Amniotic stem cell (primary cell): ENCODE results near the gene SYT15B.
"Not testable (repeated sequence)": the region's sequence is repeated elsewhere in the genome, so short reads cannot be mapped to it uniquely, and the experiment has no call there.

Source experiments
- DNase-seq: peaks from one replicate; lab custom pipeline; 2025; lab: John Stamatoyannopoulos, UW

SYT15B gene

DNA sequence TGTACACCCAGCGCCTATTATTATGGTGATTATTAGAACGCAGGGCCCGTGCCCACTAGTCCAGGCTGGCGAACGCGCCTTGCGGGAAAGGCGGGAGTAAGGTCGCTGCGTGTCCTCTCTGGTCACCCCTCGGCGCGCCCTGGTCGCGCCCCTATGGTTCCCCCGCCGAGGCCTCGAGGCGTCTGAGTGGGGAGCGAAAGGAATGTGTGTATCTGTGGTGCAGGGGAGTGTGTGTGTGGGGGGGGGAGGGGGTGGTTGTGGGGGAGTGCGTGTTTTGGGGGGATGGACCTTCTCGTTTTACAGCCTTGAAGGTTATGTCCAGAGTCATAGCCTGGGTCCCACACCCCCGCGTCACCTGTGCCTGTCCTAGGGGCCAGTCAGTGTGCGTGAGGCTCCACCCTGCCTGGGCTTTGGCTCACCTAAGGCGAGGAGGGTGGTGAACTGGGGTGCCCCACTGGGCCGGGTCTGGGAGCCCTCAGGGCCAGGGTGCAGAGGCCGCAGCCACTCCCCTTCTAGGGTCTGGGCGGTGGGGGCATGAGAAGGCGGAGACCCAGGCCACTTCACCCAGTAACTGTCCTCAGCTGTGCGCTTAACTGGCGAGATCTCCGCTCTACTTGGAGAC is at the start of gene SYT15B:
Gene SYT15B (minus strand): TSS at position 39 of the 622 bp plus-strand sequence. CDS start 952 bp downstream, outside the sequence.
- DNase-seq, result not testable (repeated sequence)

DNA sequence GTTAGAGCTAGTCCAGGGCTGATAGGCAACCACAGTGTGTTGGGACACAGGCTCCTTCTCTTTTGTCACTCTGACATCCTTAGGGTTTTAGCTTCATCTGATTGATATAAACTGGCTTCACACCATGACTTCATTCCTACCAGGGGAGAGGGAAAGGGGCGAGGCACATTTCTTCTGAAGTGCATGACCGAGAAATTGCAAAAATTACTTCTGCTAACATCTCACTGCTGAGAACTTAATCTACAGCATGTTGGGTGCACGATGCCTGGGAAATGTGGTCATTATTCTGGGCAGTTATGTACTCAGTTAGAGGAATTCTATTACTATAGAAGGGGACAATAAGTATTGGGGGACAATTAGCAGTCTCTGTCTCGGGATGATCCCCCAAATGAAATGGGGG is 16.2 kb upstream of the SYT15B start:
- not testable (repeated sequence) for DNase-seq

DNA sequence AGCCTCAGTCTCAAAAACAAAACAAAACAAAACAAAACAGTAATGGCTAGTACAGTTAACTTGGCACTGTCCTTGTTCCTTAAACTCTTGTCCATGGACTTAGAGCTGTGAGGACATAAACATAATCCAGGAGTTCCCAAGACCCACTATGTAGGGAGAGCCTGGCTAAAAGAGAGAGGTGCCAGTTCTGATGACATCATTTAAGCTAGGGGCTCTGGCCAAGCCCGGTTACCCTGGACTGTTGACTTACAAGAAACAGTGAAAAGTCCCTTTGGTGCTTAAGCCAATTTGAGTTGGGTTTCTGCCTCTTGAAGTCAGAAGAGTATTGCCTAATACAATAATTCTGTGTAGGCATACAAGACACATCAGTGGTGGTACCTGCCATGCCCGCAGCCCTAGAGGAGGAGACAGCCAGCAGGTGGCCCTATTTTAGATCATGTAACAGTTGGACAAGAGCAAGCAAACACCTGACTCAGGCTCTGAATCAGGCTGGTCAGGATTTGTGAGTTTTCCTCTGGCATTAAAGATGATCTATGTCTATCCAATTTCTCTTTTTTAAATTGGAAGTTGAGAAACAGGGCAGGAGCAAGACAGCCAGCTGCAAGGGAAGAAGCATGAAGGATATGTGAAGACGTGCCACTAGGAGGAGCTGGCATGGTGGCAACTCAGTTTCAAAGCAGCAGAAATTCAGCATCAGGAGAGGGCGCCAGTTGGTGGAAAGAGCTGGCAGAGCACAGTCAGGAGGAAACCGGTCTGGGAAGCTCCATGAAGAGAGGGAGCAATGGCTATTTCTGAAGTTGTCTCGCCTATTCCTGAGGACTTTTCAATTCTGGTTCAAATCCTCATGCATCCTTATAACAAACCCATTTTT is 12.2 kb upstream of the SYT15B start:
- DNase-seq, result not testable (repeated sequence)

DNA sequence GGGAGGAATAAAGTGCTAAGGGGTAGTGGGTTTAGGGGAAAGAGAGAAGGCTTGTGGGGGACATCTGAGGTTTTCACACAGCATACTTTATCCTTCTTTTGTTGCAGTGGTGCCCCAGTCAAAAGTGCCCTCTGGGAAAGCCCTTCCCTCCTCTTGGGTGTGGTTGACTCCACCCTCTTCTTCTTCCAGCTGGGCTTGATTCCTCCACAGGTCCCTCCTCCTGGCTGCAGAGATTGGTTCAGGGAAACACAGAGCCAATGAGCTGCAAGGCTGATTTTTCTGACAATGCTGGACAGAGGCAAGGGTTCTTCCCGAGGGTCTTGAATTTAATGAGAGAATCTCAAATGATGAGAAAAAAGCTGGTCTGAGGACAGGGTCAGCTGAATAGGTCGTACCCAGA is 7.4 kb upstream of the SYT15B start:
- DNase-seq, result not testable (repeated sequence)

DNA sequence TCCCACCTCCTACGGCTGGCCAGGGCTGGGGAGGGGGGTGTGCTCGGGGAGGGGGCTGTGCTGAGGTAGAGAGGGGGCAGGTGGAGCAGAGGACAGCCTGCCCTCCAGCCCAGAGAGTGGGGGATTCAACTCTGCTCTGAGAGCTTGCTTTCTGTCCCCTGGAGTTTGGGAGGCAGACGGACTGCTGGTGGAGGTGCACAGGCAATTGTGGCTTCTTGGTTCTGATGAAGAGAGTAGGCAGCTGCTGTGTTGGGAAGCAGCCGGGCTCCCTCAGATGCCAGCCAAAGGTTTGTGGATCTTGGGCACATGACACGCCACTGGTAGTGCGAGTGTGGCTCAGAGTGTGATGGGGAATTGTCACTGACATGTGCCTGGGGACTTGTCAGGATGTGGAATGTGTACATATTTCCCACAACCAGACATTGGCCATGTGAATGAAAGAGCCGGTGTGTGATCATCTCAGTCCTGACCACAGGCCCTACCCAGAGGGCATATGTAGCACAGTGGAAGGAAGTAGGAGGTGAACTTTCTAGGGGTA is 5.3 kb upstream of the SYT15B start:
- DNase-seq, result not testable (repeated sequence)

DNA sequence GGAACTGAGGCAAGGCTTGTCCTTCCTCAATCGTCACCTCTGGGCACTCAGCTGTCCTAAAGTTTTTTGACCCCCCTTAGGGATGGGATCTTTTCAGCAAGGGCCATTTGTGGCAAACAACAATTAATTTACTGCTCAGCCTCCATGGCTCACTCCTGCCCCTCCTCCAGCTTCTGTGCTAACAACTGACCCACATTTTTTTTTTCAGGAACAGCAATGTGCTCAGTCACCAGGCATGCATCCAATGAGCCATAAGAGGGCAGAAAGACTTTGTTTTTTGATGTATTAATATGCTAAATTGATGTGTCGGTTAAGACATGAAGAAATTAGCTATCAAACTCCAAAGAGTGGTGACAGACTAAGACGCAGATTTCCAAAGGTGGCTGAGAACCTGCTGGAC is 4.7 kb upstream of the SYT15B start:
- not testable (repeated sequence) for DNase-seq

DNA sequence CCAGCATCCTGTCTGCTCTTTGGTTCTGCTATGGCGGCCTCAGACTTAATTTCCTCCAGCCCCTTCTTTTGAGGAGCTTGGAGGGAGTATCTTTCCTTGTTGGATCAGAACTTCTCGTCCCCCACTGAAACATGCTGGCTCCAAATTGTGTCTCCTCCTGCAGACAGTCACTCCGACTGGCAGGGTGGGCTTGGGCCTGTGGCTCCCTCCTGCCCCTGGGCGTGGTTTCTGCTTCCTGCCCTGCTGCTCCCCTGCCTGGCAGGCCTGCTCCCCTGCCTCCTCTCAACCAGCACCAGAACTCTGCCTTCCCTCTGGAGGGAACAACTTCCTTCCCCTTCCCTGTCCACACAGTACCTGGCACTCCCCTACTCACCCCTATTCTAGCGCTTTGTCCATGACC is 3.8 kb upstream of the SYT15B start:
- not testable (repeated sequence) for DNase-seq

DNA sequence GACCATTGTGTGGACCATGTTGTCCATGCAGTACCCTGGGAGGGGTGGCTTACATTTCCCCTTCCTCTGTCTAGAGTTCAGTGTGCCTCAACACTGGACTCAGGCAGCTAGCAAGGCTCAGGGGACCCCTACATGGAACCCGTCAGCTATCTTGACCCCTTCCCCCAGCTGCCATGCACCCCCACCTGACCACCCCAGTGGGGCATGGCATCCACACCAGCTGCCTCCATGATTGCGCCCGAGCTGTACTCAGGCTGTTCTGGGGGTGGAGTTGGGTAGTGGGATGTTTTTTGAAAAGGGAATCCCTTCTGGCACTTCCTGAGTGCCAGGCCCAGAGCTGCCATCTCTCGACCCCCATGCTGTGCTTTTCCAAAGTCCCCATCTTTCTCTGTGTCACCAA is 1.8 kb upstream of the SYT15B start:
- not testable (repeated sequence) for DNase-seq

DNA sequence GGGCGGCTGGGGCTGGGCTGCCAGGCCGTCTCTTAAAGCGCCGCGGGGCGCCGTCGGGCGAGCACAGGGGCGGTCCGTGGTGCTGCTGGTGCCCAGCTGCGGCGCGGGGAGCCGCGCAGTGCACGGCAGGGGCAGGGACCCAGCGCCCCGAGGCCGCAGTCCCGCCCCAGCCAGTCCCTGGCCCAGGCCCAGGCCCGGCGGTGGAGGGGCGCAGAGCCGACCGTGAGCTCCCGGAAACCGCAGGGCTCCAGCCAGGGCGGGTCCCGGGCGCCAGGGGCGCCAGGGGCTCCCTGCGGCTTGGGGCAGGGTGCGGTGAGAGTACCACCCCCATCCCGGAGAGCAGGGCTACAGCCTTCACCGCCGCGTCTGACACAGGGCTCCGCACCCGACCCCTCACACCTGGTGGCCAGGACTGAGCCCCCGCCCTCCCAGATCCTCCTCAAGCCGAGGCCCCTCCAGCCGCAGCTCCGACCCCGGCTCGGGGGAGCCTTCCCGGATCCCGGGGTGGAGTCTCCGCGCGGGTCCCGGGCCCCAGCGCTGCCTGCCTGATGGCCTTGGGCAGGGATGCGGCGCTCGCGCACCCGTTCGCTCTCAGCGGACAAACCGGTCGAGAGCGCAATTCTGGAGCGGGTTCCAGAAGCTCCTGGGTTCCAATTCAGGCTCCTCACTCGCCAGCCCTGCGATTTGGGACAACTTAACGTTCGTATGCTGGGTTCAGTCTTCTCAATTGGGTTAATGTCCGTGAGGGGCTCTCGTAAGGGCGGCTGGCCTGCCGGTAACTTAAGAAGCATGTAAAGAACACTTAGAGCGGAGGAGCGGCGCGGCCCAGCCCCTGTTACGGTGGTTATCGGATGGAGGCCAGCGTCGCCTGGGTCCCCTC is 478 bp downstream of the SYT15B start:
- DNase-seq, result not testable (repeated sequence)

DNA sequence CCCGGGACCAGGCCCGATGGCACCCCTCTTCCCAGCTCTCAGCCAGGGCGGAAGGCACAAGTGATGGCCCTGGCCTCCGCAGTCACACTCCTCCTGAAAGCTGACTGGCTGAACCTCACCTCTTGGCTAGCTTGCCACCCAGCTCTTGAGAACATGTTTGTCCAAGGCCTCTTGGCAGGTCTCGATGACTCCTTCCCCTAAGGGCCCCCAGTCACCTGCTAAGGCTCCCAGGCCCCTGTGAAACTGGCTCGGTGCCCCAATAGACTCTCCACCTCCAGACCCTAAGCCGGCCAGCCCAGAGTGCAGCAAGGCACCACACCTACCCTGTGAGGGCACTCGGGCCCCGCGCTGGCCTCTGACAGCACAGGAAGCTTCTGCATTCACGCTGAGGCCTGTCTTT is 4.5 kb downstream of the SYT15B start:
- DNase-seq, result not testable (repeated sequence)

DNA sequence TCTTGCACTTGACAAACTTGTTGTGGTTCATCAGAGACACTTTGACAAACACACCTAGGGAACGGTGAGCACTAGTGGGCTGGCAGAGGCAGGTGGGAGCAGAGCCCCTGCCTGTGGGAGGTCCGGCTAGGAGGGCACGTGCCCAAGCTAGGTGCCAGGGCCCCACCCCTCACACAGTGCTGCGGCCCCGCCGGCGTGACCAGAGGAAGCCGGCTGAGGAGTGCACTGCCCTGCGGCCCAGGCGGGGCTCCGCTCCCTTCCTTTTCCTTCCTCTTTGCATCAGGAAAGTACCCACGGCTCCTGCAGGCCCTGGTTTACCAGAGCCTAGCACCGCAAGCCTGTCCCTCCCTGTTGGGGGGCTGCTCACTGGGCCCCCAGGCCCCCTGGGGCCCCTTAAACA is 7.2 kb downstream of the SYT15B start:
- not testable (repeated sequence) for DNase-seq

DNA sequence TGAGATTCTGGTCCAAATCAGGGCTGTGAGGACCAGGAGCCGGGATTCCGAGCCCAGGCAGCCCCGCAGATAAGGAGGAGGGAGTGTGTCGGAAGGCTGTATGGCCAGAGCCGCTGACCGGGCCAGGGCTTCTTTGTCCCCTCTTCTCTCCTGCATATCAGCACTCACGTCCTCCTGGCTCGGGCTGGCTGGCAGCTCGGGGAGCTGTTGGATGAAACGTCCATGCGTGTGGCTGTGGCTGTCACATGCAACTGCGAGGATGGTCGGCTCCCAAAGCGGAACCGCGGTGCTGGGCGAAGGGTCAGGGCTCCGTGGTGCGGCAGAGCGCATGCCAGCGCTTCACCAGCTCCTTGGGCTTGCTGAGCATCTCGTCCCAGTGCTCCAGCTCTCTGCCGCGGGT is 9.5 kb downstream of the SYT15B start:
- not testable (repeated sequence) for DNase-seq

DNA sequence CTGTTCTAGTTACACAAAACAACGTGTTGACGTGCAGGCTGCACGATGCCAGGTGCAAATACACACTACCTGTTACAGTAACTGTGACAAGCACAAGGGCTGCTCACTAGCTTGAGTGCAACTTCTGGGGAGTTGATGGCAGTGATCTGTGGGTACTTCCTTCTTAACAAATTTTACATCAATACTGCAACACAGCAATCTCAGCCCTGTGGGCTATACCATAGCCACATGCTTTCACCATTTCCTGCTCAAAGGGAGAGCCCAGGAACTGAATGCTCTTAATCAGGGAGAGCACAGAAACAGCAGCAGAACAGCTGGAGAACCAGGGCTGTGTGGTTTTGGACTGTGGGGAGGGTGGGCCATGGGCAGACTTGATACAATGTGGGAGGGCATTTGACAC is 10.2 kb downstream of the SYT15B start:
- not testable (repeated sequence) for DNase-seq

DNA sequence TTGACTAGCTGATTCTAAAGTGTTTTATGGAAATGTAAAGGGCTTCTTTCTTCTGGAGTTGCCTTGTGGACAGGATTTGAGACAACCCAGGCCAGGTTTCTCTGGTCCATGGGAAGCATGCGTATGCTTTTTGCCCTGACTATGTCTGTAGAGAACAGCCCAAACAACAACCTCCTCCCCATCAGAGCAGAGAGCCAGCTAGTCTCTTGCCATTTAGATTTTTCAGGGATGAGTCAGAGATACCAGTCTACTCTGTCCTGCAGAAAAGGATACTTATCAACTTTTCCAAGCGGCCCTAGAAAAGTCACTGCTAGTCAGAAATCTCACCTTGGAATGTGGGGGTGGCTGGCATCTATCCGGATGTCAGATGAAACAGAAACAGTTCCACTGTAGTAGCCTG is 11.6 kb downstream of the SYT15B start:
- not testable (repeated sequence) for DNase-seq

DNA sequence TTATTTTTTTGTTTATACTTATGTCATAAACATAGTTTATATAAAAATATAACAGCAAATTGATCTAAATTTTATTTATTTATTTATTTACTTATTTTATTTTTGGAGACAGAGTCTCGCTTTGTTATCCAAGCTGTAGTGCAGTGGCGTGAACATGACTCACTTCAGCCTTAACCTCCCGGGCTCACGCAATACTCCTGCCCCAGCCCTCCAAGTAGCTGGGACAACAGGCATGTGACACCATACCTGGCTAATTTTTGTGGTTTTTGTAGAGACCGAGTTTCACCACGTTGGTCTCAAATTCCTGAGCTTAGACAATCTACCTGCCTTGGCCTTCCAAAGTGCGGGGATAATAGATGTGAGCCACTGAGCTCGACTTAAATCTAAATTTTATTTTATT is 13.0 kb downstream of the SYT15B start:
- not testable (repeated sequence) for DNase-seq

DNA sequence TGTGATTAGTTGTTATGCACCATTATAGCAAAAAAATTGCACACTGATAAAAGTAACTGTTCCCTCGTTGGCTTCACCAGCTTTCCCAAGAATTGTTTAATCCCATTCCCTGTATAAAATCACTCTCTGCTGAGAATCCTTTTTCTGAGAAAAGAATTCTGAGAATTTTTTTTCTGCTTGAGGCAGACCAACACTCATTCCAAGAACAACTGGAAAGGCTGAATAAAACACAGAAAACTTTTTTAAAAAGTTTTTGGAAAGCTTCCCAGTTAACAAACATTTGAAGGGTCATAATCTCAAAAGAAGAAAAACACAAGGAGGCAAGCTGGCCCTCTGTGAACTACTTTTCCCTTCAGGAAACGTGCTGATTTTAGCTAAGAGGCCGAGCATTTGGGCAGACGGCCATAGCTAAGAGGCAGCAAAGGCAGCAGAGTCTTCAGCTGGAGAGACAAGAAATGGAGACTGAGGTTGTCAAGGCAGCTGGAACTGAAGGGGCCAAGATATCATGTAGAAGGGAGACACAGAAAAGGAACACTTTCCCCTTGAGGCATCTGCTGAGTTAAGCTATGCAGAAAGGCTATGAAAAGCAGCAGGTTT is 16.5 kb downstream of the SYT15B start:
- not testable (repeated sequence) for DNase-seq

DNA sequence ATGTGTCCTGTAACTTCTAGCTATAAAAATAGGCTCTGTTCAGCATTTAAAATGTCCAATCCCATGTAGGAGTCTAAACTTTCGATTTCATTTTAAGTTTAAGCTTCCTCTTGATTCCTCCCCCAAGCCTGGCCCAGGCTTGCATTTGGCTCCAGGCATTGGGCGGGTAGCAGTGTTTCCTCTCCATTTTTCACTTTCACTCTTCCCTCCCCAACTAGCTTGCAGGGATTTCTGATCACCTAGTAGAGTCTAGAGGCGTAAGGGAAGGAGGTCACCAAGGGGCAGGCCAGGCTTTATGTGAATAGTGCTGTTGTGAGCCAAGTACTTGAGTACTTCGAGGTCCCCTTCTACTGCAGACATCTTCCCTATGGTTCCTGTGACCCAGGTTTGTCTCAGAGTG is 18.5 kb downstream of the SYT15B start:
- not testable (repeated sequence) for DNase-seq

DNA sequence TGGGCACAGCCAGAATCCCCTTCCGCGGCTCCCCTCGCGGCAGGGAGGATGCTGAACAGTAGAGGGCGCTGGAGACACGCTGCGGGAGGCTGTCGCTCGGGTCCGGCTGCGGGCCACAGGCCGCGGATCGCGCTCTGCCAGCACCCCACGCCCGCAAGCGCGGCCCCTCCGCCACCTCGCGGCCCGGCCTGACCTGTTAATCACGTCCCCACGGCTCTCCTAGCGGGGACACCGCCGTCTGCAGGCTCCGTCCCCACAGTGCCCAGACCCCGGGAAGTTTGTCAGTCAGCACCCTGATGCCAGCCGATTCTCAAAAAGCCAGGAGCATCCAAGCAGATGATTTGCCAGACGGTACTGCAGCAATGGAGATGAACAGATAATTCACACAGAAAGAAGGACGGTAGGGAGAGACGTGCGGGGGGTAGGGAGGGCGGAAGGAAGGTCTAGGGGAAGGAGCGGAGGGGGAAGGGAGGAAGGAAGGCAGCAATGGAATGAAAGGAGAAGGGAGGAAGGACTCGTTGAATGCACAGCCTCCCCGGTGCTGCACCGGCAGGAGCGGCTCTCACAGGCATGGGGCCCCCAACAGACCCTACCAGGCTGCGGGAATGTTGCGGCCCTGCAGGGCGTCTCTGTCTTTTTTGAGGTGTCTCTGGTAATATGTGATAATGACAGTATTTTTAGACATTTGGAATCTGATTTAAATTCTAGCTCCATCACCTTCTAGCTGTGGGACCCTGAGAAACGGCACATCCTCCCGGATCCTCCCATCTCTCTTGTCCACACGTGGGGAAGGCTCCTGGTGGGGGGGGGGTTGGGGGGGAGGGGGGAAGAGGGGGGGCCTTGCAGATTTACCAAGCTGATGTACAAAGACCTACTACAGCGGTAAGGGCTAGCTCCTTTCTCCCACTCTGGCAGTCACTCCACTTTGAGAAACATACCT is 19.5 kb downstream of the SYT15B start:
- DNase-seq, result not testable (repeated sequence)

DNA sequence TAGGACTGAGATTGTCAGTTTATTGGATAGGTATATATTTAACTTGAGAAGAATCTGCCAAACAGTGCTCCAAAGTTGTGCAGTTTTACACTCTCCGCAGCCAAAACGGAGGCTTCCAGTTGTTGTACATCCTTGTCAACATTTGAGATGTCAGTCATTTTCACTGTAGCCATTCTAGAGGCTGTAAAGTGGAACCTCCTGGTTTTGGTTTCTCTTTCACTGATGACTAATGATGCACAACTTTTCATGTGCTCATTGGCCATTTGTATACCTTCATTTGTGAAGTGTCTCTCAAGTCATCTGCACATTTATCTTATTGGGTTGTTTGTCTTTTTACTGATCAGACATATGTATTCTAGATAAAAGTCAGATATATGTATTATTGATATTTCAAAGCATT is 22.5 kb downstream of the SYT15B start:
- DNase-seq, result not testable (repeated sequence)

DNA sequence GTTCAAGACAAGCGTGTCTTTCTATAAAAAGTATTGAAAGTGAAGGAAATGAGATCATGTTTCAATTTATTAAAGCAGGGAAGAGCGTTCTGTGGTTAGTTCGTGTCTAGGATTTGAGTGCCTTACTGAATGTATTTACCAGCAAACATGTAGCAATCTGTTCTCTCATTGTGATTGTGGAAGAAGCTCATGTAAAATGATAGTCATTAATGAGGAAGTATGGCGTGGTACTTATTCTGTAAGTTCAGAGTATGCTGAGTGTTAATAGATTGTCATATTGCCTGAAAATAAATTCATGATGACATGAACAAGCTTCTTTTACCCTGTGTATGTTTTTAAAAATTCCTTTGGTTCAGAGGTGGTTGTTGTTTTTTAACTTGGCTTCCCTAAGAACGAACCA is 32.5 kb downstream of the SYT15B start:
- not testable (repeated sequence) for DNase-seq
